ENCODE measurements around the gene STX8. TPM values are rescaled to one million over a fixed set of nuclear protein-coding genes. Genes with fewer than 3 reads are reported as not detected.

STX8 gene
- total and polyA plus RNA-seq, 3 donors from 2014 or later, result 103 to 160 (median 125) TPM

GRCh38 chr17:9221147-9221921 is 354.3 kb downstream of the STX8 start:
- WGBS, 2 donors, result 93 to 94% methylated on average over 24 to 25 of the region's 25 CpGs

GRCh38 chr17:9220398-9221146 is 355.0 kb downstream of the STX8 start:
- H3K4me1 ChIP-seq, result no peaks in the 10 kb centered on the region
- no peak for DNase-seq
- intact Hi-C loops (cut with DNase I; ENCODE audit: low total_unique reads), result no loop called here
- no peak for TF ChIP-seq CTCF (IDR thresholded peaks at IDR 0.05)
- TF ChIP-seq POLR2A (IDR thresholded peaks at IDR 0.05), result no peak
- no peaks in the 10 kb centered on the region for H3K36me3 ChIP-seq (ENCODE audit: low read depth, missing control alignments)
- H3K27me3 ChIP-seq, result no peaks in the 10 kb centered on the region
- H3K4me3 ChIP-seq, result no peak overlapping the region
- WGBS, 2 donors, result 92 to 96% methylated on average over 10 to 23 of the region's 23 CpGs
- H3K9me3 ChIP-seq, result no peaks in the 10 kb centered on the region
- H3K27ac ChIP-seq, result no peak overlapping the region

More at GRCh38 chr17:9221147-9221921, 354.3 kb downstream of the STX8 start:
- intact Hi-C loops (cut with DNase I; ENCODE audit: low total_unique reads), result no loop called here
- Histone ChIP-seq H3K9me3 (no peaks in the 10 kb centered on the region), H3K27ac (no peak overlapping the region), H3K27me3 (no peaks in the 10 kb centered on the region), H3K4me1 (no peaks in the 10 kb centered on the region), H3K4me3 (no peak overlapping the region), H3K36me3 (ENCODE audit: low read depth, missing control alignments) (no peaks in the 10 kb centered on the region)
- TF ChIP-seq CTCF (IDR thresholded peaks at IDR 0.05) (no peak), POLR2A (IDR thresholded peaks at IDR 0.05) (no peak)
- no peak for DNase-seq

- no peaks in the 10 kb centered on the region for H3K9me3 ChIP-seq
- H3K27me3 ChIP-seq, result no peaks in the 10 kb centered on the region
- intact Hi-C loops (cut with DNase I; ENCODE audit: low total_unique reads), result no loop called here
- no peak overlapping the region for H3K27ac ChIP-seq
- TF ChIP-seq POLR2A (IDR thresholded peaks at IDR 0.05), result no peak
- no peak for TF ChIP-seq CTCF (IDR thresholded peaks at IDR 0.05)
- no peak for DNase-seq
- no peaks in the 10 kb centered on the region for H3K36me3 ChIP-seq (ENCODE audit: low read depth, missing control alignments)
- H3K4me3 ChIP-seq, result no peak overlapping the region
- H3K4me1 ChIP-seq, result no peaks in the 10 kb centered on the region
- WGBS, 2 donors, result 73 to 79% methylated on average over 12 to 13 of the region's 13 CpGs
These were observed 355.8 kb downstream of the STX8 start for GRCh38 chr17:9219631-9220397.

- 91 to 93% methylated on average over 14 to 15 of the region's 15 CpGs for WGBS, 2 donors
- intact Hi-C loops (cut with DNase I; ENCODE audit: low total_unique reads), result no loop called here
- Histone ChIP-seq H3K4me3 (no peak overlapping the region), H3K27ac (no peak overlapping the region), H3K4me1 (no peaks in the 10 kb centered on the region), H3K9me3 (no peaks in the 10 kb centered on the region), H3K27me3 (no peaks in the 10 kb centered on the region), H3K36me3 (ENCODE audit: low read depth, missing control alignments) (no peaks in the 10 kb centered on the region)
- TF ChIP-seq POLR2A (IDR thresholded peaks at IDR 0.05), result no peak
- DNase-seq, result no peak
These were observed 356.7 kb downstream of the STX8 start for GRCh38 chr17:9218911-9219310.
